Right lobe of liver (tissue), 4 donors: ENCODE measurements around the gene CPPED1.

Source experiments
- POLR2A ChIP-seq: fragments of 450-650 bp; IDR thresholded peaks from one replicate; pipeline ENCODE4 v1.6.1; 2017; ENCODE audit warnings: antibody characterized with exemption, mild to moderate bottlenecking
- TF ChIP-seq, protein P1 (sequence below), 4 donors: fragments of 200-600 bp in 3 of 4; fragments of 450-650 bp in 1 of 4; IDR thresholded peaks; one replicate each; pipeline versions ENCODE4 v1.5.1 to v1.8.0; 2016 to 2022; ENCODE audit warnings: antibody characterized with exemption in 4 of 4, mild to moderate bottlenecking in 2 of 4
- donor health status: DM: no; HTN: no; CAD: no.
- donor health status: DM: no; HTN: no; CAD: no.
- donor health status: DM: no; HTN: yes; CAD: no.

DNA sequence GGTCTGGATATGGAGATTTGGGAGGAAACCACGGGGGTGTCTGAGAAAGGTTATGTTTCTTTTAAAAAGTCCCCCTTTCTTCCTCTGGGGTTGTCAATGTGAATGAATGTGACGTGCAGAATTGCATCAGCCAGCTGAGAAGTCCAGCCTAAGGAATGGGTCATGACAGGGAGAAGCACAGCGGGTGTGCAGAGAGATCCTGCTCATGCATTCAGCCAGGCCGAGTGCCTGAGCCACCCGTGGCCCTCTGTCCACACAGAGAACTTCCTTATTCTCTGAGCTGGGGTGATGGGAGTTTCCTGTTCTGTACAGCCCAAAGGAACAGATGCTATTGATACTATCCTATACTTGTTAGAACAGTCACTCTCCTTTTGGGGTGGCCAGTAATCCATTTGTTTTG, 117.9 kb downstream of the CPPED1 start:
- TF ChIP-seq, protein P1, sequence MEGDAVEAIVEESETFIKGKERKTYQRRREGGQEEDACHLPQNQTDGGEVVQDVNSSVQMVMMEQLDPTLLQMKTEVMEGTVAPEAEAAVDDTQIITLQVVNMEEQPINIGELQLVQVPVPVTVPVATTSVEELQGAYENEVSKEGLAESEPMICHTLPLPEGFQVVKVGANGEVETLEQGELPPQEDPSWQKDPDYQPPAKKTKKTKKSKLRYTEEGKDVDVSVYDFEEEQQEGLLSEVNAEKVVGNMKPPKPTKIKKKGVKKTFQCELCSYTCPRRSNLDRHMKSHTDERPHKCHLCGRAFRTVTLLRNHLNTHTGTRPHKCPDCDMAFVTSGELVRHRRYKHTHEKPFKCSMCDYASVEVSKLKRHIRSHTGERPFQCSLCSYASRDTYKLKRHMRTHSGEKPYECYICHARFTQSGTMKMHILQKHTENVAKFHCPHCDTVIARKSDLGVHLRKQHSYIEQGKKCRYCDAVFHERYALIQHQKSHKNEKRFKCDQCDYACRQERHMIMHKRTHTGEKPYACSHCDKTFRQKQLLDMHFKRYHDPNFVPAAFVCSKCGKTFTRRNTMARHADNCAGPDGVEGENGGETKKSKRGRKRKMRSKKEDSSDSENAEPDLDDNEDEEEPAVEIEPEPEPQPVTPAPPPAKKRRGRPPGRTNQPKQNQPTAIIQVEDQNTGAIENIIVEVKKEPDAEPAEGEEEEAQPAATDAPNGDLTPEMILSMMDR (IDR thresholded peaks at IDR 0.05): no peak
- TF ChIP-seq POLR2A: no peak
